Renal cortical epithelial cell (primary cell): ENCODE data around the gene ZNF618. TPM values are rescaled to one million over a fixed set of nuclear protein-coding genes. Genes with fewer than 3 reads are reported as not detected.
"Not testable (repeated sequence)": the region's sequence is repeated elsewhere in the genome, so short reads cannot be mapped to it uniquely, and the experiment has no call there.

Experiments used
- DNase-seq: peaks from one replicate; pipeline ENCODE4 v3.0.0-alpha.2; 2011; ENCODE audit warnings: low read depth
- total RNA-seq: library from RNA; depleted of rRNA; stranded (reverse); fragments of >200 nt; gene quantifications from 2 replicates; pipeline ENCODE4 v1.2.3, GENCODE V29; 2014

The ZNF618 gene
- total RNA-seq, 1 donor from 2014 or later = 30.6 TPM

DNA sequence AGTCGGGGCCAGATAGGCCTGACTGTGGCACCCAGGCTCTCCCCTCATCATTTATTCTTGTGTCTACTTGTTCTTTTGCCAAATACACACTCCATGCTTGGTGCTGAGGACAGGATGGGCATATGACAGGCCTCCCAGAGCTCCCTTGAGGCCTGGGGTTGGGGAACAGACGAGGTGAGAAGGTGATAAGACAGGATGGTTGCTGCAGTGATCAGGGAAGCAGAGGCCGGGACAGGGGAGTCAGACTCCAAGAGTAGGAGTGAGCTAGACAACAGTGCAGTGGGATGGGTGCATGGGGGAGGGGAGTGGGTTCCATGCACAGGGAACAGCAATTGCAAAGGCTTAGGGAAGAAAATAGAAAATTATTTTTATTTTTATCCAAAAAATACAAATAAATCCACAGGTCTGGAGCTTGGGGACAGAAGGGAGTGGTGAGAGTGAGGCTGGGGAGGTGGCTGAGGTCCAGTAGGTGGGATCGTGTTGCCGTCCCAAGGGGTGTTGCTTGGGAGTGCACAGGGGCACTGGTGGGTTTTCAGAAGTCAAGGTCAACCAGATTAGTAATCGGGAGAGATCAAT, 205.4 kb downstream of the ZNF618 start:
- DNase-seq = no peak

DNA sequence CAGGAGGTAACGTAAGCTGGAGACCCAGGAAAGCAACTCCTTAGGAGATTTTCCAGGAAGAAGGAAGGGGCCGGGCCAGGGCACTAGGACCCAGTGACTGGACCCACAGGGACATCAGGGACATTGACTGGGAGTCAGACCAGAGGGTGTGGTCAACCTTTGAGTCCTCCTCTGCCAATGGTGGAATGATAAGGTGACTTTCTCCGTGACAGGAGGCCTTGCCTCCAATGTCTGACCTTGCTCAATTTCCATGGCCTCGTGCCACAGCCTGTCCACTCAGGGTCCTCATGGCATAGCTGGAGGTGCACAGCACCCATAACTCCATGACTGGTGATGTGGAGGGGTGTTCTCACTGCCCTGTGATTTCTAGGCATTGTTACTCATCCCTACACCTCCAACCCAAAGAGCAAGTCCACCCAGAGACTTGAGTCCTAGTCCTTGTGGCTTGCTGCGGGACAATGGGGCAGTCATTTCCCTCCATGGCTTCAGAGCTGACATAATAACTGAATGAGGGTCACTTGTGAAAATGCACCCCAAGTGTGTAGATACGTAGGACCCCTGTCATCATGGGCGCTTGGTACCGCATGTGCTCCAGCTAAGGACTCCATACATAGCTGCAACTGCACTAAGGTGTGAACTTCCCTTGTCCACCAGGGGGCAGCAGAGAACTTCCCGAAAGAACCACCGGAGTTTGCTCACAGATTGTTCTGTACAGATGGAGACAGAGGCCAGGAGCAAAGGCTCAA, 206.1 kb downstream of the ZNF618 start:
- peak; percentile 86 for DNase-seq

DNA sequence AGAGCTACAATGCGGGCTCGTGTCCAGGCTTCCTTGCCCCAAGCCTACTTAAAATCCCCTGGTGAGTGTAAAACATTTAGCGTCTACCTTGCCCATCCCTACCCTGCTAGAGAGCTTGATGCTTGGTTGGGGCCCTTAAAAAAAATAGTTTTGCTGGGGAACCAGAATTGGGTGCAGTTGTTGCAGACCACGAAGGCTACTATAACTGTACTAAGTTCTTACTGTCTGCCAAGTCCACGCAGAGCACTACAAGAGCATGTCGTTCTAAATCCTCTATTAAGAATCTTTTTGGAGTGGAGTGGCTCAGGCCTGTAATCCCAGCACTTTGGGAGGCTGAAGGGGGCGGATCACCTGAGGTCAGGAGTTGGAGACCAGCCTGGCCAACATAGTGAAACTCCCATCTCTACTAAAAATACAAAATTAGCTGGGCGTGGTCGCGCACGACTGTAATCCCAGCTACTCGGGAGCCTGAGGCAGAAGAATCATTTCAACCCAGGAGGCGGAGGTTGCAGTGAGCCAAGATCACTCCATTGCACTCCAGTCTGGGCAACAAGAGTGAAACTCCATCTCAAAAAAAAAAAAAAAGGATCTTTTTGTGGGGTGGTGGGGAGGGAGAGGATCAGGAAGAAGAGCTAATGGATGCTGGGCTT, 206.8 kb downstream of the ZNF618 start:
- not testable (repeated sequence) for DNase-seq

DNA sequence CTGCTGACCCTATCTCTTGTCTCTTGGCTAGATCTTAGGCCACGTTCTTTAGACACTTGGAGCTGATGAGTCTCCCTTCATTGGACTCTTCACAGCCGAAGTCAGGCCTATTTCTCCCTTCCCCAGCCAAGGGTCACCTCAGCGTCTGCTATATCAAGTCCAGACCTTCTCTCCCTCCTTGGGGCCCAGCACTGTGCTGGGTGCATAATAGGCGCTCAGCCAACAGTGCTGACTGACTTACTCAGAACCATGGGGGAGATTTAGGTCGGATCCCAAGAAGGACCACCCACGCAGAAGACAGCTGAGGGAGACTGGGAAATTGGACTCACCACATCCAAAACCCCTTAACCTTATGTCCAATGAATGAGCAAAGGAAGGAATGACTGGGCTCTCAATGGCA, 207.6 kb downstream of the ZNF618 start:
- DNase-seq = no peak

DNA sequence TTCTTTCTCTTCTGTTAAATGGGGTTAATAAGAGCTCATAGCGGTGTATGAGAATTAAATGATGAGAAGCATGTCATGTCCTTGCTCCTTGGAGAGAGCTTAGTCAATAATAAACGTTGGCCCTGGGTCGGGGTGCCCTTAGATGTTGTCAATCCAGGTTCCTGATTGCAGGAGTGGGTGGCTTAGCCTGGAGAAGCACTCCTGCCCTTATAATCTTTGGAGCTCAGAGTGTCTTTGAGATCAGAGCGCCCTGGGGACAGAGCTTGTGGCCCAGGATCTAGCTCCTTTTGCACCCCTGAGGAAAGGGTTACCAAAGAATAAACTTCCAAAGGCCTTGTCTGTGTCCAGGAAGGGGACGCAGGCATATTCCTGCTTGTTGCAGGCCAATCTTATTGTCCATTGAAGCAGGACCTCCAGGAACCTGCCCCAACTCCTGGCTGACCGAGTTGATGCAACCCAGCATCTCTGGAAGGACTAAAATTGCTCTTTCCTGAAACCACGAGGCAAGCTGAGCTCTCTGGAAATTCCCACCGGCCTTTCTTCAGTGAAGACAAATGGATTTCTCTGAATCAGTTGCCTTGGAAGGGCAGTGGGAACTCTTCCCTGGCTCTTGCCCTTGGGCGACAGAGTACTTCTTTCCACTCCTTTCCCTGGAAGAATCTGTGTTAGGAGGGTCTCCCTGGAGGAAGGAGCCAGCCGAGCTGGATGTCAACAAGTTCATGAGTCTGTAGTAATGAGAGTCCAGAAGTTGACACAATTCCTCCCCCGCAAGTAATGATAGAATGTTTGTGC, 208.4 kb downstream of the ZNF618 start:
- DNase-seq = no peak

DNA sequence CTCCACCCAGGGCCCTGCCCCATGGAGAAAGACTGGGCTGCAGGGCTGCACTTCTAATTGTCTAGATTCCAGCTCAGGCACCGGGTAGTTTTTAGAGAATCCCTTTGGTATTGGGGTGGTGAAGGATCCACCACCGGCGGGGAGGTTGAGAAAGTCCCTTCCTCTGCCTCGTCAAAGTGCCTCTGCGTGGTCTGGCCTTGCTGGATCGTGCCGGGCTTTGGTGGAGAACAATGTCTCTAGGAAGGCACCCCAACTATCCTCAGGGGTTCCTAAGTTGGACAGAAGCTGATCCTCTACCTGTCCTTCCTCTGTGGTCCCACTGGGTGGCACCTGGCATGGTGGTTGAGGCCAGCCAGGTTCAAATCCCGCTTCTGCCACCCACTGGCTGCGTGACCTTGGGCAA, 209.3 kb downstream of the ZNF618 start:
- DNase-seq = no peak

DNA sequence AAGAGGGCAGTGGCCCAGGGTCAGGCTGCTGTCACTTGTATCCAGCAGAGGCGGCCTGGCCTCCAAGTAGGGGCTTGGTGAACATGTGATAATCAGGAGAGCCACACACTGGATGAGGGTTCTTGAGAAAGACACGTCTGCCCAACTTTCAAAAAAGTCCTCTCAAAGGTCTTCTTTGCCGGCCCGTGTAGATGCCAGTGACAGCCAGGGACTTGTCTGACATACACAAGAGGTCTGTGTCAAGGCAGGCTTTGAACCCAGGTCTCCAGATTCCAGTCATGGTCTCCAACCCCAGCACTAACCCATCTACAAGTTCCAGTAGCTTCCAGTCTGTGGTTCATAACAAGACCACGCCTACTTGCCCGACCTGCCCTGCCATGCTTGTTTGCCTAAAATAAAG, 209.9 kb downstream of the ZNF618 start:
- DNase-seq = no peak

DNA sequence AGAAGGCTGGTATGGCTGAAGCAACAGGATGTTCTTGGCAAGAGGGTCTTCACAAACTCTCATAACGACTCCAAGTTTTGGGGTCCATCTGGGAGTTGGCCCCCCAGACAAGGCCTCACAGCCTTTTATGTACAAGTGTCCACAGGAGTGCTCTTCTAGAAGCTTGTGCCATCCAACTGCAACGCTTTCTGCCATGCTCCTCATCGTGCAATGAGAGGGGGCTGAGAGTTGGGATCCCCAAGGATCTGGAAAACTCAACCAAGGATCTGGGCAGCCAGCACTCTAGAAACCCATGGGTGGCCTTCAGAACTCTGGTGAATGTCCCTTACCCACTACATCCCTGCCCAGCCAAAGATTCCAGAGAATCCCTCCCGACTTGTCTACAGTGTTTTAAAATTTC, 210.5 kb downstream of the ZNF618 start:
- no peak for DNase-seq

DNA sequence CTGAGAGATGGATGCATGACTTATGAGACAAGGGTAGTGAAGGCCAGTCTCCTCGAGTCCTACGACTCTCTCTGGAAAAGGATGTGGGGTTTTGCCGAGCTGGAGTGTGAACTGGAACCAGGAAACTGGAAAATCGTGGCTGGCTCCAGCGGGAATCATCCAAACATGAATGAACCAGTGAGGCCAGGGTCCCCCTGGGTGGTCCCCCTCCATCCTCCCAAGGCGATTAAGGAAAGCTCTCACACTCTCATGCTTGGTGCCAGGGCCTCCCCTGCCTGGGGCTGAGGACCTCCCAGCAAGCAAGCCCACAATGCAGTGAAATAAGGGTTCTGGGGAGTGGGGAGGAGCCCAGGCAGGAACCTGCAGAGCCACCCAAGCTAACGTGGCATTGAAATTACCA, 211.6 kb downstream of the ZNF618 start:
- DNase-seq = no peak

DNA sequence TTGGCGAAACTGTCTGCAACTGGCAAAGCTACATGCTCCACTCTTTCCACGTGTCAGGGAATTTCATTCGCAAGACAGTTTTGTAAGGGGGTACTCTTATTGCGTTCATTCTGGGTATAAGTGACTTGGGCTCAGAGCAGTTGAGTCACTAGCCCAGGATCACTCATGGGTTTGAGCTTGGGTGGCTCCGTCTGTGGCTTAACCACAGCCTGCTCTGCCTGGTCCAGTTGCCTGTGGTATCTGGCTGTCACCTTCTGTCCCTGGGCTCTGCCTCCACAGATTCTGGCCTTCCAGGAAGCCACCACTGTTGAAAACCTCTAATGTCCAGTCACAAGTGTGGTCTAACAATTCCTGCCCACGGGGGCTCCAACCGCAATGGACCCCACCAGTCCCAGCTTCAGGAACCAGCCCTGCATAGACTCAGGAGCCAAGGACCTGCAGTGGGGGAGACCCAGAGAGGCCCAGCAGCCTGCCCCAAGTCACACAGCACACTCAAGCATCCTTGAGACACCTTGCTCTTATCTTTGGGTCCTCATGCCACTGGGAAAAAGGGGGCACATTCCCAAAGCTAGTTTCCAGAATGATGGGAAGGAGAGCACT, 212.6 kb downstream of the ZNF618 start:
- DNase-seq = no peak

DNA sequence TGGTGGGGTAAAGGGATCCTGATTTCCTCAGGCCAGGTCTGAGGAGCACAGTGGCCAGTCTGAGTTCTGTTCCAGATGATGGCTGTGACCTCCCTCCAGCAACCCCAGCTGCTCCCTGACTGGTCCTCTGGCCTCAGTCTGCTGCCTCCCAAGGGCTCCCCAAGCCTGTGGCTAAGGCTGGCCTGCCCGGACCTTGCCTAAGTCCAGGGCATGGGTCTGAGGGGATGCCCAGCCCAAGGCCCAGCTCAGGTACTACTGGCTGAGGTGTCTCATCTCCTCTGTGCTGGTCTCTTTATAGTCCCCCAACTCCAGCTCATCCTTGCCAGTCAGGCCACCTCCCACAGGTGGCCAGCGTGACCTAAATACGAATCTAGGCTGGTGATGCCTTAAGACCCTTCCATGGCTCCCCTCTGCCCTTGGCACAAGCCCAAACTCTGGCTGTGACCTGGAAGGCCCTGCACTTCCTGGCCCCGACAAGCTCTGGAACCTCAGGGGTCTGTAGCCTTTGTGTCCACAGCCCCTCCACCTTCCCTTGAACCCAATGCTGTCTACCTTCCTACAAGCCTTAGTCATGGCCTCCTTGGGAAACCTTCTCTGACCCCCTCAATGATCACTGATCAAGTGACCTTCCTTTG, 213.2 kb downstream of the ZNF618 start:
- no peak for DNase-seq

DNA sequence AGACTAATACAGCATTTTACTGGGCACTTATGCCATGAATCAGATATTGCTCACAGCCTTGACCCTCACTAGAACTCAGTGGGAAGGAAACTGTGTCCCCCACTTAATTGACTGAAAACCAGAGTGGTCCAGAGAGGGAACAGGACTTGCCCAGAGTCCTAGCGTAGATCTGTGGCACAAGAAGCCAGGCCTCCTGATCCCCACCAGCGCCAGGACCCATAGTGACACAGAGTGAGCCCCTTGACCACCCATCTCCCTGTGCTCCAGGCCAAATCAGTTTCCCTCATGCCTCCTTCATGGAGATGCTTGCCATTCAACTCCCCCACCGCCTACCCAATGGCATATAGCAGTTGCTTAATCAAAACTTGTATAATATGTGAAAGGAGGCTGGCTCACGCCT, 214.7 kb downstream of the ZNF618 start:
- no peak for DNase-seq

DNA sequence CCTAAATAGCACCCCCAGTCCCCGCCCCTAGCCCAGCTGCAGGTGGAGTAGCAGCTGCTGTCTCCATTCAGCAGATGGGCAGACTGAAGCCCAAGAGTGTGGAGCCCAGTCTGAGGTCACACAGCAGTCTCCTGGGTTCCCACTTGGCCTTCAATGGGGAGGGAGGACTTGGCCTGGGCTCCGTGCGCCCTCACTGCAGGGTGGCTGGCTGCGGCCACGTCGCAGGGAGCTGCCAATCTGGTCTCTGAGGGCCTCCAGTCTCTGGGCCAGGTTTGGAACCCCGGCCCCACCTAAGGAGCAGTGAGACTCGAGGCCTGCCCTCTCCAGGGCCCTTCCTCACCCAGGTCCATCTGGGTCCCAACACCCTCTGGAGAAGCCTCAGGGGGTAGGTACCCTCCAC, 215.6 kb downstream of the ZNF618 start:
- no peak for DNase-seq

DNA sequence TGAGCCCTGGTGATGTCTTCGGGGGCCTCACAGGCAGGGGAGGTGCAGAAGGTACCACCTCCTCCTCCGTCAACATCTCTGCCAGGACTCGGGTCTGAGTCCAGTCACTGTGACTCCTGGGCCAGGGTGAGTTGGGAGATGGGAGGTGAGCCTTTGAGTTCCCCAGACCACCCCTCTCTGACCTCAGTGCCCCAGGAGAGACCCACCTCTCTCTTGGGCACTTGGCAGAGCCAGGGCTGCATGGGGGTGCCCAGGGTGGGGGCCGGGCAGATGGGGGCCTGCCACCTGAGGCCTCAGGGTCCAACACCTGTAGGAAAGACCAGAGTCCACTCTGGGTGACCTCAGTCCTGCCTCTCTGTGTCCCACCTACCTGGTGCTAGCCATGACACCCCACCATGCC, 216.2 kb downstream of the ZNF618 start:
- no peak for DNase-seq

DNA sequence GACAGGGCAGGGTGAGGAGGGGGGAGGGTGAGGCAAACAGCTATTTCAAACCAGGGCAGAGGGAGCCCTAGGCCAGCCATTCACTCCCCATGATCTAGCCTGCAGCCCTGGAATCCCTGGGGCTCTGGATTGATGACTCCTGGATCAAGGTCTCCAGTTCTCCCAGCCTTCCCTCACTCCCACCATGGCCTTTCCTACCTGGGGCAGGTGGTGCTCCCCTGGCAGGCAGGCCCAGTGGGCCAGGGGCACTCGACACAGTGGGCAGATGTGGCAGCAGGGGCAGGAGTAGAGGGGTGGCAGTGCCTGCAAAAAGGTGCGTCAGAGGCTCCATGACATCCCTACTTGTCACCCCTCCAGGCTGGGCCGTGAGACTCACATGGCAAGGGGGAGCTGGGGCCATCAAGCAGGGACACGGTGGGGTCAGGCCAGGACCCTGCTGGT, 216.9 kb downstream of the ZNF618 start:
- DNase-seq = no peak

DNA sequence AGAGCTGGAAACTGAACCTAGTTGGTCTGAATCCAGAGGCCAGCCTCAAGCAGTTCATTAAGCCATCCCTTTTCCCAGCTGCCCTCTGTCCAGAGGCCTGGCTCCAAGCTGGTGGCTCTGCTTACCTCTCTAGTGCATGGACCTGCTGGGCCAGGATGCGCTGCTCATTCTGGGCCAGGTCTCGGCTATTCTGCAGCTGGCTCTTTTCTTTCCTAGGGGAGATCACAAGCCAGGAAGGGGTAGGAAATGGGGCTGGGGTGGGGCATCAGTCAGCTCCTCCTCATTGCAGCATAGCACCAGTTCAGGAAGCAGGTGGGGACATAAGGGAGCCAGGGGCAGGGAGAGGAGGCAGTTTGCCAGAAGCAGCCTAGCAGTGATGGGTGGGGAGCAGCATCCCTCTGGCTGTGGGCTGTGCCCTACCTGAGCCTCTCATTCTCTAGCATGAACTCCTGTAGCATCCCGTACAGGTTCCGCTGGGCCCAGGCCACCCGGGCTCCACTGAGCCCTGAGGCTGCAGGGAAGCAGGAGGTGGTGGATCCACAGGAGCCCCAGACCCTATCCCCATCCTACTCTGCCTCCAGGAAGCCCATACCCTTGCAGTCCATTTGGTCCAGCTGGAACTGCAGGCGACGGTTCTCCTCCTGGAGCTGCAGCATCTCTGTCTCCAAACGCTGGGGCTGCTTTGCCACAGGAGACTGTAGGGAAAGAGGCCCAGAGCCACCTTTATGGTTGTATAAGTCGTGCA, 217.8 kb downstream of the ZNF618 start:
- DNase-seq = no peak

DNA sequence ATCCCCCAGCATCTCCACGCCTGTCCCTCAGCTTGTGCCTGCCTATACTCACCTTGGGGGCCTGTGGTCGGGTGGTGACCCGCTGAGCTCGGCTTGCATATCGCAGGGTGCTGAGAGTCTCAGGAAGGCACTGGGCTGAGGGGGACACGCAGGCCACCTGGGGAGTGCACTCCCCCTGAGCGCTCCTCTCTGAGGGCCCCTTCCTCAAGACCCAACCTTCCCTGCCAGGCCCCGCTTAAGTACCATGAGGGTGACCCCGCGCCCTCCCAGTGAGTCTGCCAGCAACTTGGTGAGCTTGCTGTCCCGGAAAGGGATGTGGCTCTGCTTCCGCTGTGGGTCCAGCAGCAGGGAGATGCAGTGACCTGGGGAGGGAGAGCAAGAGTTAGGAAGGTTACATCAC, 218.9 kb downstream of the ZNF618 start:
- DNase-seq = no peak

DNA sequence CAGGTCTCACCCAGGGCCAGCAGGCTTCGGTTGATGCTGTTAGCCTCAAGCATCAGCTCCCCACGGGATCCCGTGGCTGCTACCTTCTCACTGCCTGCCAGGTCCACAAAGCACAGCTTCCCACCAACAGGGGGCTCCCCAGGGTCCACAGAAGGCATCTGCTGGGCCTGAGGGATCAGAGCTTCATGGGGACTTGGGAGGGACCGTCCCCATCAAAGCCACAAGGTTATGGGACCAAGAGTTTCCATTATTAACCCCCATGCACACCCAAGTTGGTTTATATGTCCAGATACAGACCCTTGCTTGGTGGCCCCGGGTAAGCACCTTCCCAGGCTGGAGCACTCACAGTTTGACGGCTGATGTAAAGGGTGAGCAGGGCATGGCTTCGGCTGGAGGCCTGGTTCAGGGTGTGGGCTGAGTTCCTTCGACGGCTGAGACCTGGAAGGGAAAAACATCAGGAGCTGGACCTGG, 220.0 kb downstream of the ZNF618 start:
- DNase-seq = no peak

DNA sequence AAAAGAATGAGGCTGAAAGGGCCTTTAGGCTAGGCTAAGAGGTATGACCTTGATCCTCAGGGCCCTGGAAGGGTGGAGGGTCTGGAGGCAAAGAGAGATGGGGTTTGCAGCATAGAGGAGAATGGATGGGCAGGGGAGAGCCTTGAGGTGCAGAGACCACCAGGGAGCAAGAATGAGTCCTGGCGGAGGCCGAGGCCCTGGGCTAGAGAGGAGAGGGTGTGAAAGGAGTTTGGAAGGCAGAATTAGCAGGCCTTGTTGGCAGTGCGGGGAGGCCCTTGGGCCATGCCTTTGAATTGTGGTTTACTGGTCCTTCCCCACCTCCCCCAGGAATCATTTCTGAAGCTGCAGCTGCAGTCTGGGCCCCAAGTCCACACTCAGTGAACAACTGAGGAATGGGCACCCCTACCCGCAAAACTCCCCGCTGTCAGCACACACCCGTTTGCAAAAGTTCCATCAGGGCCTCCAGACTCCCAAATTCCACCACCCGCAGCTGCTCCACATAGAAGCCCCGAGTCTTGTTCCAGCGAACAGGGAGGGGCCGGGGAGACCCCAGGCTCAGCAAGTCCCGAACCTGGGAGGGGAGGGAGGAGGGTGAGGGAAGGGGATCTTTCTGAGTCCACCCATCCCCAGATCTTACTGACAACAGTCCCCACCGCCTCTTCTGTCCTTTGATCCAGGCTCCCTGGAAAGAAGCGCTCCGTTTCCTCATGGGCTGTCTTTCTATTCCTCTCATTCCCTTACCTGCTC, 220.9 kb downstream of the ZNF618 start:
- no peak for DNase-seq

DNA sequence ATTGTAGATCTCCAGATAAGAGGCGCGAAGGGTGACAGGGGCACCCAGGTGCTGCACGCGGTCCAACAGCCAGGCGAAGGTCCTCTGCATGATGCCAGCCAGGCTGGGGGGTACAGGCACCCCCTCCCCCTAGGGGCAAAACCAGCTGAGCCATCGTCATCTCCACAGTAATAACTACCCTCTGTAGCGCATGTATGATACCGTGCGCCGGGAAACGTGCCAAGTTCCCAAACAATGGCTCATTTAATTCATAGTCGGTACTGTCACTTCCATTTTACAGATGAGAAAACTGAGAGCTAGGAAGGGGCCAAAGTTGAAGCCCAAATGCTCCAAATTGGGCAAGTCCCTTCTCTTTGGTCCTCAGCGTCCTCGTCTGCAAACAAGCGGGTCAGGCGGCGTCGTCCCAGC, 221.5 kb downstream of the ZNF618 start:
- no peak for DNase-seq
